GM21360 (cell line): ENCODE data around the gene RTP1.
"Not testable (repeated sequence)": the region's sequence is repeated elsewhere in the genome, so short reads cannot be mapped to it uniquely, and the experiment has no call there.

ENCODE experiments used
- ATAC-seq: cut with Tn5 transposase; IDR thresholded peaks from one replicate; pipeline ENCODE4 v1.9.1; 2021; ENCODE audit warnings: mild to moderate bottlenecking, moderate library complexity; ENCODE audit not compliant: unreplicated experiment

Gene RTP1

DNA sequence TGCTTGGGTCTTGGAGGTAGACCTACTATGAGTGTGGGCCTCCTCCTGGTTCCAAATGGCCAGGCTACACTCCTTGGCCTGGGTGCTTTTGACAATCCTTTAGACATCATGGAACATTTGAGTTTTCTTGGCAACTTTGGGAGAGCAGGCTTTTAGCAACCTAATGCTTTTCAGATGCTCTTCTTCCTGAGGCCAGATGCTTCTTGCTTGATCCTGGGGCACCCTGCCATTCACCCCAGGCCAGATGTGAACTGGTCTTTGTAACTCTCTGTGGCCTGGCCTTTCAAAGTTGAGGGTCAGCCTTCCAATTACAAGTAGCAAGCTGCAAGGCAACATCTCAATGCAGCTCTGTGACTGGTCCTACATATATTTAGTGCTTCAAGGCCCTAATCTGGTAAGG lies 40.5 kb downstream of the RTP1 start:
- no peak for ATAC-seq

DNA sequence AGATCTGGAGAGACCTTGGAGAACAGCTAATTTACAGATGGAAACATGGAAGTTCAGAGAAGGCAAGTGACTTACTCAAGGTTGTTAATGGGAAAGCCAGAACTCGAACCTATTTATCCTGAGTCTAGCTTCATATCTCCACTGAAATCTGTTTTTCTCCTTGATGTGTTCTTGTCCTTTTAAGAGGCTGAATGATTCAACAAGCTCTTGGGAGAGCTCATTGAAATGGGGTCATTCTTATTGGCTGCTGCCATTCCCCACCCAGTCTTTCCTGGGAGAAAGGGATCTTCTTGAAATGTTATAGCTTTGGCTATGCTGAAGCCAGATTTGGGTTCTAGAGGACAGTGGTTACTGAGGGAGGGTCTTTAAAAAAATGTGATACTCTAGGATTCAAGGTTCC lies 41.0 kb downstream of the RTP1 start:
- no peak for ATAC-seq

DNA sequence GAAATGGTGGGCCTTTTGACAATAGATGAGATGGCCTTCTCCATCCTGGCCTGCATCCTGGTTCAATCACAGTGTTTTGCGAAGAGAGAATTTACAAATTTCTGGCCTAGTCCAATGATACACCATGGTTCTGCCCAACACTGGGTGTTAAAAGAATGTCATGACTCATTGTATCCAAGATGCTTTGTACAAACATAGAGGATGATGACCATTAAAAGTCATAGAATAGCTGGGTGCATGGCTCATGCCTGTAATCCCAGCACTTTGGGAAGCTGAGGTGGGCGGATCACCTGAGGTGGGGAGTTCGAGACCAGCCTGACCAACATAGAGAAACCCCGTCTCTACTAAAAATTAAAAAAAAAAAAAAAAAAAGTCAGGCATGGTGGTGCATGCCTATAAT lies 41.5 kb downstream of the RTP1 start:
- not testable (repeated sequence) for ATAC-seq

DNA sequence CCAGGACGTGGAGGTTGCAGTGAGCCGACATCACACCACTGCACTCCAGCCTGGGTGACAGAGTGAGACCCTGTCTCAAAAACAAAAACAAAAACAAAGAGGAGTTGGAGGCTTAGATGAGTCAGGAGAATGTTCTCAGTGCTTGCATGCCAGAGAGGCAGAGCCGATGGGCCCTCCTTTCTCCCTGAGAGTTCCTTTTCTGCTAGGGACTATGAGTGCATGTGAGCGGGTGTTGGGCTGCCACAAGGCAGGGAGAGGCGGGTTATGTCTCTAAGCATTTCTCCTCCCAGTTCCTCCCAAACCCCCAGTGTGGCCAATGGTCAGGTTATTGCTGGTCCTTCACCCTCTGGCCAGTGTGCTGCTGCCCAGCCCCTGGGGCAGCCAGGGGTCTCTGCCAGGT lies 45.1 kb downstream of the RTP1 start:
- ATAC-seq: no peak

GRCh38 chr3:187242900-187243299 lies 45.6 kb downstream of the RTP1 start:
- no peak for ATAC-seq

GRCh38 chr3:187243933-187244524 lies 46.7 kb downstream of the RTP1 start:
- no peak for ATAC-seq

DNA sequence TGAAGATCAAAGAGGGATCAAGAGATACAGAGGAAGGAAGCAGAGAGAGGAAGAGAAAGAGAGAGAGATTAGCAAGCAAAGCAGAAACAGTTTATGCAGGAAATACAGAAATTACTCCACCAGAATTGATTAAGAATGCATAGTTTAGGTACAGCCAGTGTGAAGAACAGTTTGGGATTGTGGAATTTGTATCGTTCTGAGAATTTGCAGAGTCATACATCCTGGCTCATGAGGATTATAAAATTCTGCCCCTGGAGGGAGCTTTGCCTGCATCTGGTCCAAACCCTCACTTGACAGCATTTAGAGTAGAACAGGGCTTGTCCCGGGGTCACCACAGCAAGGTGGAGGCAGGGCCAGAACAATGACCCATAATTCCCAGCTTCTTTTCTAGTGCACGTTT lies 50.1 kb downstream of the RTP1 start:
- ATAC-seq: no peak
